ENCODE results near the gene ZSCAN20. TPM values are rescaled to one million over a fixed set of nuclear protein-coding genes. Genes with fewer than 3 reads are reported as not detected.

ZSCAN20 gene
- total RNA-seq, 1 donor from 2014 or later: 14.8 TPM

- Histone ChIP-seq H3K79me2 (ENCODE audit: low read depth) (peaks cover 4% of the 10 kb centered on the region), H3K4me3 (no peak overlapping the region), H3K36me3 (no peaks in the 10 kb centered on the region), H3K9me3 (ENCODE audit: low read depth) (no peaks in the 10 kb centered on the region), H4K20me1 (ENCODE audit: low read depth) (no peaks in the 10 kb centered on the region), H3K27ac (no peak overlapping the region), H3K27me3 (no peaks in the 10 kb centered on the region), H3K4me2 (no peak overlapping the region), H3K4me1 (peaks cover 16% of the 10 kb centered on the region), H3K9ac (no peak overlapping the region), H2AFZ (replicated peaks) (no peak overlapping the region), H3F3A (ENCODE audit: low read depth) (peaks cover 4% of the 10 kb centered on the region)
- TF ChIP-seq EZH2 (IDR thresholded peaks at IDR 0.05) (no peak), EZH2phosphoT487 (IDR thresholded peaks at IDR 0.05) (no peak)
- TF ChIP-seq, protein P1, sequence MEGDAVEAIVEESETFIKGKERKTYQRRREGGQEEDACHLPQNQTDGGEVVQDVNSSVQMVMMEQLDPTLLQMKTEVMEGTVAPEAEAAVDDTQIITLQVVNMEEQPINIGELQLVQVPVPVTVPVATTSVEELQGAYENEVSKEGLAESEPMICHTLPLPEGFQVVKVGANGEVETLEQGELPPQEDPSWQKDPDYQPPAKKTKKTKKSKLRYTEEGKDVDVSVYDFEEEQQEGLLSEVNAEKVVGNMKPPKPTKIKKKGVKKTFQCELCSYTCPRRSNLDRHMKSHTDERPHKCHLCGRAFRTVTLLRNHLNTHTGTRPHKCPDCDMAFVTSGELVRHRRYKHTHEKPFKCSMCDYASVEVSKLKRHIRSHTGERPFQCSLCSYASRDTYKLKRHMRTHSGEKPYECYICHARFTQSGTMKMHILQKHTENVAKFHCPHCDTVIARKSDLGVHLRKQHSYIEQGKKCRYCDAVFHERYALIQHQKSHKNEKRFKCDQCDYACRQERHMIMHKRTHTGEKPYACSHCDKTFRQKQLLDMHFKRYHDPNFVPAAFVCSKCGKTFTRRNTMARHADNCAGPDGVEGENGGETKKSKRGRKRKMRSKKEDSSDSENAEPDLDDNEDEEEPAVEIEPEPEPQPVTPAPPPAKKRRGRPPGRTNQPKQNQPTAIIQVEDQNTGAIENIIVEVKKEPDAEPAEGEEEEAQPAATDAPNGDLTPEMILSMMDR (IDR thresholded peaks at IDR 0.05): no peak
- no peaks in the 10 kb centered on the region for H3K36me3 Mint-ChIP-seq
- no peak overlapping the region for H3K27ac Mint-ChIP-seq
- peaks cover 26% of the 10 kb centered on the region for H3K4me1 Mint-ChIP-seq
- no peaks in the 10 kb centered on the region for H3K9me3 Mint-ChIP-seq
- no peak overlapping the region for H3K4me3 Mint-ChIP-seq
- no peak for DNase-seq (ENCODE audit: low spot score)
- H3K27me3 Mint-ChIP-seq (ENCODE audit: insufficient read depth, low read depth): no peaks in the 10 kb centered on the region
Observed at GRCh38 chr1:33468011-33468410, 4.4 kb upstream of the ZSCAN20 start.

DNA sequence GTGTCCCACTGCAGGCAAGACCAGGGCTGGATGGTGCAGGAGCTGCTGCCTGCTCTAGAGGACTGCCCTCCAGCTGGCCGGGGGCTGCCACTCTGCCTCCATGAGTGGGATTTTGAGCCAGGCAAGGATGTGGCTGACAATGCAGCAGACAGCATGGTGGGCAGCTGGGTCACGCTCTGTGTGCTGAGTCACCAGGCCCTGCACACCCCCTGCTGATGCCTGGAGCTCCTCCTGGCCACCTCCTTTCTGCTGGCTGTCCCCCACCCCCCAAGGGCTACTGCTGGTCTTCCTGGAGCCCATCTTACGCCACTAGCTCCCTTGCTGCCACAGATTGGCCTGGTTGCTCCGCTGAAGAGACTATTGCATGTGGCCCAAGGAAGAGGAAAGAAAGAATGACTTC is 3.9 kb upstream of the ZSCAN20 start:
- Histone ChIP-seq H3K27ac (no peak overlapping the region), H3K27me3 (no peaks in the 10 kb centered on the region), H3K4me2 (no peak overlapping the region), H3K36me3 (no peaks in the 10 kb centered on the region), H3K4me1 (peaks cover 20% of the 10 kb centered on the region), H2AFZ (replicated peaks) (no peak overlapping the region), H3K4me3 (no peak overlapping the region), H3F3A (ENCODE audit: low read depth) (peaks cover 4% of the 10 kb centered on the region), H3K9me3 (ENCODE audit: low read depth) (no peaks in the 10 kb centered on the region), H3K79me2 (ENCODE audit: low read depth) (peaks cover 9% of the 10 kb centered on the region), H4K20me1 (ENCODE audit: low read depth) (no peaks in the 10 kb centered on the region), H3K9ac (no peak overlapping the region)
- peaks cover 32% of the 10 kb centered on the region for H3K4me1 Mint-ChIP-seq
- no peak overlapping the region for H3K4me3 Mint-ChIP-seq
- no peak for DNase-seq (ENCODE audit: low spot score)
- H3K27ac Mint-ChIP-seq: peak overlapping the region; percentile 8
- H3K9me3 Mint-ChIP-seq: no peaks in the 10 kb centered on the region
- H3K36me3 Mint-ChIP-seq: no peaks in the 10 kb centered on the region
- no peaks in the 10 kb centered on the region for H3K27me3 Mint-ChIP-seq (ENCODE audit: insufficient read depth, low read depth)
- TF ChIP-seq, protein P1 (IDR thresholded peaks at IDR 0.05): no peak
- TF ChIP-seq EZH2 (IDR thresholded peaks at IDR 0.05): no peak
- TF ChIP-seq EZH2phosphoT487 (IDR thresholded peaks at IDR 0.05): no peak

DNA sequence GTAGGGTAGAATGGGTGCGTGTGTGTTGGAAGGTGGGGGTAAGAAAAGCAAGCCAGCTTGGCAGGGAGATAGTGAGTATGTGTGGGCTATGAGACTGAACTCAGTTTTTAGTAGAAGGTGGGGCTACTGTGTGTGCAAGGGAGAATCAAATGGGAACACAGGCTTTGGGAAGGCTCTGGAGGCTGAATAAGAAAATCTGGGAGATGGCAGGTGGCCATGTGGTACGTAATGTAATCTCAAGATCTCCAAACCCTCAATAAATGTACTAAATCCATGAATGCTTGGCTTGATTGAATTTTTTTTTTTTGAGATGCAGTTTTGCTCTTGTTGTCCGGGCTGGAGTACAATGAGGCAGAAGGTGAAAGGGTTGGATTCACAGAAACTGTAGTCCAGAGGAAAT is 3.5 kb upstream of the ZSCAN20 start:
- no peak for DNase-seq (ENCODE audit: low spot score)
- Histone ChIP-seq H3K4me1 (peaks cover 20% of the 10 kb centered on the region), H3K4me3 (no peak overlapping the region), H3K27me3 (no peaks in the 10 kb centered on the region), H3K9ac (no peak overlapping the region), H2AFZ (replicated peaks) (no peak overlapping the region), H3K27ac (no peak overlapping the region), H3K9me3 (ENCODE audit: low read depth) (no peaks in the 10 kb centered on the region), H3K36me3 (no peaks in the 10 kb centered on the region), H3K4me2 (no peak overlapping the region), H4K20me1 (ENCODE audit: low read depth) (no peaks in the 10 kb centered on the region), H3F3A (ENCODE audit: low read depth) (peaks cover 4% of the 10 kb centered on the region), H3K79me2 (ENCODE audit: low read depth) (peaks cover 10% of the 10 kb centered on the region)
- Mint-ChIP-seq H3K4me3 (no peak overlapping the region), H3K36me3 (no peaks in the 10 kb centered on the region), H3K27ac (peak overlapping the region; percentile 8), H3K9me3 (no peaks in the 10 kb centered on the region), H3K4me1 (peaks cover 33% of the 10 kb centered on the region), H3K27me3 (ENCODE audit: insufficient read depth, low read depth) (no peaks in the 10 kb centered on the region)
- no peak for TF ChIP-seq EZH2 (IDR thresholded peaks at IDR 0.05)

- H3K36me3 Mint-ChIP-seq: no peaks in the 10 kb centered on the region
- Histone ChIP-seq H3K4me3 (no peak overlapping the region), H3K27ac (no peak overlapping the region), H3K79me2 (ENCODE audit: low read depth) (peaks cover 10% of the 10 kb centered on the region), H3K4me2 (no peak overlapping the region), H2AFZ (replicated peaks) (no peak overlapping the region), H3K27me3 (no peaks in the 10 kb centered on the region), H3K9me3 (ENCODE audit: low read depth) (no peaks in the 10 kb centered on the region), H4K20me1 (ENCODE audit: low read depth) (no peaks in the 10 kb centered on the region), H3F3A (ENCODE audit: low read depth) (peaks cover 4% of the 10 kb centered on the region), H3K36me3 (no peaks in the 10 kb centered on the region), H3K4me1 (peaks cover 20% of the 10 kb centered on the region), H3K9ac (no peak overlapping the region)
- DNase-seq (ENCODE audit: low spot score): no peak
- no peaks in the 10 kb centered on the region for H3K9me3 Mint-ChIP-seq
- no peak overlapping the region for H3K27ac Mint-ChIP-seq
- no peaks in the 10 kb centered on the region for H3K27me3 Mint-ChIP-seq (ENCODE audit: insufficient read depth, low read depth)
- no peak overlapping the region for H3K4me3 Mint-ChIP-seq
- peaks cover 33% of the 10 kb centered on the region for H3K4me1 Mint-ChIP-seq
- TF ChIP-seq, protein P1 (IDR thresholded peaks at IDR 0.05): no peak
- TF ChIP-seq EZH2 (IDR thresholded peaks at IDR 0.05): no peak
- TF ChIP-seq EZH2phosphoT487 (IDR thresholded peaks at IDR 0.05): no peak
Observed at GRCh38 chr1:33469691-33470090, 2.8 kb upstream of the ZSCAN20 start.
